OCI-LY1 (cell line): ENCODE results near the gene VMP1.

ENCODE experiments used
- EZH2 ChIP-seq: fragments of 200-600 bp; sonication (generic), shearing (Covaris generic); IDR thresholded peaks from 2 replicates; pipeline ENCODE4 v1.8.0; 2017; ENCODE audit warnings: borderline replicate concordance, mixed run types, mild to moderate bottlenecking, antibody characterized with exemption, low read length, moderate library complexity, mixed read lengths
- TF ChIP-seq, protein P1 (sequence below): fragments of 200-600 bp; sonication (generic), shearing (Covaris generic); IDR thresholded peaks from 2 replicates; pipeline ENCODE4 v1.5.1; 2017; ENCODE audit warnings: mild to moderate bottlenecking, antibody characterized with exemption, low read length, moderate library complexity, mixed read lengths

DNA sequence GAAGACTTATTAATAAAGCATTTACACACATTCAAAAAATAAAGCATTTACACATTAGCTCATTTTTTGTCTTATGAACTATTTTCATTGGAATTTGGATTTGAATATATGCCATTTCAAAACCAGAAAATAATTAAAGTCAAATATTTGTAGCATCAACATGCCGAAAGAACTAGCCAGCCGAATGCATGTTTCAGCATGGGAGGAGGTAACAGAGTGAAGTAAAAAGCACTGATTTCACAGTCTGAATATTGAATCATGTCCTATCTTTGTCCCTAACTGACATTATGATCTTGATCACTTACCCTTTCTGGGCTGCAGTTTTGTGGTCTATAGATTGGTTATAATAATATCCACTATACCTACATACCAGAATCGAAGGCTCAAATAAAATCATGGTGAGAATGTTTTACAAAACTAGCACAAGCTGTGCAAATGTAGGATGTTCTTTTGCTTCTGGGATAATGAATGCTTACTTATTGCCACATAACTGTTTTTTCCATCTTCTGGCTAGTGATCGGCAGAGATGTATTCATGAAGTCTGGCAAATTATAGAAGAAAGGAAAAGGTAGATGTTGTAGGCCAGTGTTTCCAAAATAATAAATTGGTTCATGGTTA, 100.5 kb downstream of the VMP1 start:
- TF ChIP-seq, protein P1, sequence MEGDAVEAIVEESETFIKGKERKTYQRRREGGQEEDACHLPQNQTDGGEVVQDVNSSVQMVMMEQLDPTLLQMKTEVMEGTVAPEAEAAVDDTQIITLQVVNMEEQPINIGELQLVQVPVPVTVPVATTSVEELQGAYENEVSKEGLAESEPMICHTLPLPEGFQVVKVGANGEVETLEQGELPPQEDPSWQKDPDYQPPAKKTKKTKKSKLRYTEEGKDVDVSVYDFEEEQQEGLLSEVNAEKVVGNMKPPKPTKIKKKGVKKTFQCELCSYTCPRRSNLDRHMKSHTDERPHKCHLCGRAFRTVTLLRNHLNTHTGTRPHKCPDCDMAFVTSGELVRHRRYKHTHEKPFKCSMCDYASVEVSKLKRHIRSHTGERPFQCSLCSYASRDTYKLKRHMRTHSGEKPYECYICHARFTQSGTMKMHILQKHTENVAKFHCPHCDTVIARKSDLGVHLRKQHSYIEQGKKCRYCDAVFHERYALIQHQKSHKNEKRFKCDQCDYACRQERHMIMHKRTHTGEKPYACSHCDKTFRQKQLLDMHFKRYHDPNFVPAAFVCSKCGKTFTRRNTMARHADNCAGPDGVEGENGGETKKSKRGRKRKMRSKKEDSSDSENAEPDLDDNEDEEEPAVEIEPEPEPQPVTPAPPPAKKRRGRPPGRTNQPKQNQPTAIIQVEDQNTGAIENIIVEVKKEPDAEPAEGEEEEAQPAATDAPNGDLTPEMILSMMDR, result no peak
- no peak for TF ChIP-seq EZH2
